ENCODE data around the gene AMBRA1. TPM values are rescaled to one million over a fixed set of nuclear protein-coding genes. Genes with fewer than 3 reads are reported as not detected.

The AMBRA1 gene
- total RNA-seq, 4 donors from 2014 or later, result 36.0 to 59.2 (median 51.9) TPM

DNA sequence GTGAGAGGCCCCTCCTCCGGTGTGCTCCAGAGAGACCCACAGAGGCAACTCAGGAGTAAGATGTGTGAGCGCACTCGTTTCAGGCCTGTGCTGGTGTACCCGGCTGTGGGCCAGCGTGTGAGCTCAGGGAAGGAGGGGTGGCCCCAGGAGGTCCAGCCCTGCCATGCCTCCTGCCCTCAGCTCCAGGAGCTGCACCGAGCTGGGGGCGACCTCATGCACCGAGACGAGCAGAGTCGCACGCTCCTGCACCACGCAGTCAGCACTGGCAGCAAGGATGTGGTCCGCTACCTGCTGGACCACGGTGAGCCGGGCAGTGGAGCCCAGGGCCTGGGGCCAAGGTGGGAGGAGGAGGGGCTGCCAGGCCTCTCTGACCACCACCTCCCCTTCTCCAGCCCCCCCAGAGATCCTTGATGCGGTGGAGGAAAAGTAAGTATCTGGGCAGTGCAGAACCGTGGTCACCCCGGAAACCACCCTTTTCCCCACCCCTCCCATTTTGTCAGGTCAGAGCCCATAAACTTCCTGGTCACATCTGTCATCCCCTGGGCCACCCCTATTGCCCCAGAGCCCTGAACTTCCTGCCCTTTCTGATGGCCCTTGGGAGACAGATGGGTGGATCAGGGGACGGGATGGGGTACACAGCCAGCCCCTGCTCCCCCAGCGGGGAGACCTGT lies 214.9 kb downstream of the AMBRA1 start:
- WGBS, 2 donors, result 89 to 90% methylated on average over 7 to 17 of the region's 20 CpGs
- Histone ChIP-seq H3K4me3 (replicated peaks in 1 of 3) (no peak overlapping the region), H3K36me3 (peaks cover 21 to 26% of the 10 kb centered on the region in 2 donors), H3K27me3 (no peaks in the 10 kb centered on the region), H3K4me1 (peaks cover 8 to 16% of the 10 kb centered on the region in 2 donors), H3K27ac (no peak overlapping the region), H3K9me3 (no peaks in the 10 kb centered on the region)
- no peak for DNase-seq
- intact Hi-C loops (cut with DNase I), result no loop called here
- TF ChIP-seq, protein P1, sequence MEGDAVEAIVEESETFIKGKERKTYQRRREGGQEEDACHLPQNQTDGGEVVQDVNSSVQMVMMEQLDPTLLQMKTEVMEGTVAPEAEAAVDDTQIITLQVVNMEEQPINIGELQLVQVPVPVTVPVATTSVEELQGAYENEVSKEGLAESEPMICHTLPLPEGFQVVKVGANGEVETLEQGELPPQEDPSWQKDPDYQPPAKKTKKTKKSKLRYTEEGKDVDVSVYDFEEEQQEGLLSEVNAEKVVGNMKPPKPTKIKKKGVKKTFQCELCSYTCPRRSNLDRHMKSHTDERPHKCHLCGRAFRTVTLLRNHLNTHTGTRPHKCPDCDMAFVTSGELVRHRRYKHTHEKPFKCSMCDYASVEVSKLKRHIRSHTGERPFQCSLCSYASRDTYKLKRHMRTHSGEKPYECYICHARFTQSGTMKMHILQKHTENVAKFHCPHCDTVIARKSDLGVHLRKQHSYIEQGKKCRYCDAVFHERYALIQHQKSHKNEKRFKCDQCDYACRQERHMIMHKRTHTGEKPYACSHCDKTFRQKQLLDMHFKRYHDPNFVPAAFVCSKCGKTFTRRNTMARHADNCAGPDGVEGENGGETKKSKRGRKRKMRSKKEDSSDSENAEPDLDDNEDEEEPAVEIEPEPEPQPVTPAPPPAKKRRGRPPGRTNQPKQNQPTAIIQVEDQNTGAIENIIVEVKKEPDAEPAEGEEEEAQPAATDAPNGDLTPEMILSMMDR (IDR thresholded peaks at IDR 0.05), result no peak
- no peak for TF ChIP-seq POLR2A (IDR thresholded peaks at IDR 0.05)

DNA sequence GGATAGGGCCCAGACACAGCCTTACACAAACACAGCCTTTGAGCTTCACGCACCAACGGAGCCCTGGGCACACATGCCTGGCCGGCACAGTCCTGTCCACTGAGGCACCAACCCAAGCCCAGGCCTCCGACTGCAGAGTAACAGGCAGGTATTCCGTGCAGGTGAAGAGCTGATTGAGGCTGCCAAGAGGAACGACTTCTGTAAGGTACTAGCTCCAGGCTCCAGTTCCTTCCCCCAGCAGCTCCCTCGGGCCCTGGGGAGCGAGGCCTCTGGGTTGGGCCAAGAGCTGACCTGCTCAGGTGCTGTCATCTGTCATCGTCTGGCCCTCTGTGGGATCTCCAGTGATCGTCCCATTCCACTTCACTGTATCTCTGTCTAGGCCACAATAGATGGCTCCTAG lies 215.5 kb downstream of the AMBRA1 start:
- Histone ChIP-seq H3K4me3 (replicated peaks in 1 of 3) (no peak overlapping the region), H3K4me1 (peaks cover 8 to 16% of the 10 kb centered on the region in 2 donors), H3K27ac (no peak overlapping the region), H3K27me3 (no peaks in the 10 kb centered on the region), H3K36me3 (peaks cover 26% of the 10 kb centered on the region in 2 donors), H3K9me3 (no peaks in the 10 kb centered on the region)
- intact Hi-C loops (cut with DNase I), result no loop called here
- TF ChIP-seq, protein P1 (IDR thresholded peaks at IDR 0.05), result no peak
- no peak for TF ChIP-seq POLR2A (IDR thresholded peaks at IDR 0.05)
- DNase-seq, result no peak
- 79 to 80% methylated on average over 9 to 10 of the region's 10 CpGs for WGBS, 2 donors

DNA sequence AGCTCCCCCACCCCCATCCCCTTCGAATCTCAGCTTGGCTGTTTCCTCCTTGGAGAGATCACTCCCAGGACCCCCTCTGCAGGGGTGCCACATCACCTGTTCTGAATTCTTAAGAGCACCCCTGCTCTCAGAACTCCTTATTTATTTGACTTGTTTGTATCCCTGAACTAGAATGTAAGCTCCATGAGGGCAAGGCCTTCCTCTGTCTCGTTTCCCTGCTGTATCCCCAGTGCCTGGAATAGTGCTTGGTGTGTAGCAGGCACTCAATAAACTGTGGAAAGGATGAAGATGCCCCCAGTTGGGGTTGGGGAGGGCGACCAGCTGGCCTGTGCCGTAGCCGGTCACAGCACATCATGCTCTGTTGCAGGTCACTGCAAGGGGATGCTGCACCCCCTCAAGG lies 216.0 kb downstream of the AMBRA1 start:
- DNase-seq, result no peak
- 88 to 91% methylated on average over 4 to 5 of the region's 5 CpGs for WGBS, 2 donors
- Histone ChIP-seq H3K36me3 (peaks cover 26% of the 10 kb centered on the region in 2 donors), H3K4me3 (replicated peaks in 1 of 3) (no peak overlapping the region), H3K4me1 (peaks cover 8 to 12% of the 10 kb centered on the region in 2 donors), H3K9me3 (no peaks in the 10 kb centered on the region), H3K27ac (no peak overlapping the region), H3K27me3 (no peaks in the 10 kb centered on the region)
- intact Hi-C loops (cut with DNase I), result no loop called here
- TF ChIP-seq, protein P1 (IDR thresholded peaks at IDR 0.05), result no peak
- TF ChIP-seq POLR2A (IDR thresholded peaks at IDR 0.05), result no peak

DNA sequence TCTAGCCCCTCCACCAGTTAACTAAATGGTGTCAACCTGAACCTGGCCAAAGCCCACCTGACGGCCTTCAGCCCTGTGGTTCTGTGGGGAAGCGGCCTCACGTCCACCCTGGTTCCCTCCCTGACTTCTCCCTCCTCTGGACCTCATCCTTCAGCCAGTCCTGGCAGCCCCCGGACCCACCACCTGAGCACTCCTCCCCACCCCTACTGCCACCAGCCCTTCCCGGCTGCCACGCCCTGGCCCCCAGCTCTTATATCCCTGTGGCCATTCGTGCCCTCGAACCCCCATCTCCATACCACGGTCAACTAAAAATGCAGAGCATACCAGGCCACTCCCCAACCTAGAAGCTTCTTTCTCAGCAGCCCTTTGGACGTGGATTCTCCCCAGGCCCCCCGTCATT lies 216.5 kb downstream of the AMBRA1 start:
- DNase-seq, result no peak
- Histone ChIP-seq H3K4me1 (peaks cover 6 to 7% of the 10 kb centered on the region in 2 donors), H3K9me3 (no peaks in the 10 kb centered on the region), H3K27ac (no peak overlapping the region), H3K36me3 (peaks cover 26 to 32% of the 10 kb centered on the region in 2 donors), H3K27me3 (no peaks in the 10 kb centered on the region), H3K4me3 (replicated peaks in 1 of 3) (no peak overlapping the region)
- intact Hi-C loops (cut with DNase I), result no loop called here
- TF ChIP-seq POLR2A (IDR thresholded peaks at IDR 0.05), result no peak
- 96 to 99% methylated on average over 11 of the region's 11 CpGs for WGBS, 2 donors

DNA sequence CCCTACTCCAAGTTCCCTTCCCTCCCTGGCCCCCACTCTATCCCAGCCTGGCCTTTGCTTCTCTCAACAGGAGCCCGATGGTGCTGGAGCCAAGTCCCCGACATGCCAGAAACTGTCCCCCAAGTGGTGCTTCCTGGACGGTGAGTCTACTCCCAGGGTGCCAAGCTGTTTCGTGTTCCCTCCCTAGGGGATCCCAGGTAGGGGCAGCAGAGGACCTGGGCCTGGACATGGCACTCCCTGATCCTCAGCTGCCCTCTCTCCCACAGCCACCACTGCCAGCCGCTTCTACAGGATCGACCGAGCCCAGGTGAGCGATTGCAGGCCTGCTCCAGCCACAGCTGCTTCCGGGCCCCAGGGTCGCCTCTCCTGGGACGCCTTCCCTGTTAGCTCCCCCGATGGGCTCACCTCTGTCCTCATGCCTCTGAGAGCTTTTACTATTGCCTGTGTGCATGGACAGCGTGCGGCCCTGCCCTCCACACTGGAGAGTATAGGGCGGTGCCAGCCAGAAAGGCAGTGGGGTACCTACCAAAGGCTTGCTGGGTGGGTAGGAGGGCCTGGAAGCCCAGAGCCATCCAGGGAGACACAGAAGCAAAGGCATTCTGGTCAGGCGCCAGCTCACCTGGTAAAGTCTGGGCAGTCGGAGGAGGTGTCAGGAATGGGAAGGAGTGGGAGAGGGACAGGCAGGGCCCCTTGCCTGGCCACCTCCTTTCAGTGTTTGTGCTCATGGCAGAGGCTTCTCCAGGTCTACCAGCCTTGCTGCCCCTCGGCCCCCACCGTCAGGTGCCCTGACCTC lies 217.4 kb downstream of the AMBRA1 start:
- no peak overlapping the region for H3K4me3 ChIP-seq (replicated peaks in 1 of 3)
- no peaks in the 10 kb centered on the region for H3K4me1 ChIP-seq
- H3K27me3 ChIP-seq, result no peaks in the 10 kb centered on the region
- DNase-seq, result no peak
- TF ChIP-seq POLR2A (IDR thresholded peaks at IDR 0.05), result no peak
- TF ChIP-seq, protein P1 (IDR thresholded peaks at IDR 0.05), result no peak
- no peaks in the 10 kb centered on the region for H3K9me3 ChIP-seq
- WGBS, 2 donors, result 91 to 92% methylated on average over 19 of the region's 19 CpGs
- no peak overlapping the region for H3K27ac ChIP-seq
- H3K36me3 ChIP-seq, result peaks cover 26 to 36% of the 10 kb centered on the region in 2 donors
- intact Hi-C loops (cut with DNase I), result no loop called here
